Measurements from ENCODE around the gene SPG7. TPM values are rescaled to one million over a fixed set of nuclear protein-coding genes. Genes with fewer than 3 reads are reported as not detected.

Gene SPG7
- total and polyA plus RNA-seq, 12 donors = 69.8 to 145 (median 101) TPM

- DNase-seq (no peak), ATAC-seq (peak in 1 of 8 donors; percentile 11)
- H3K4me1 ChIP-seq = peaks cover 0 to 13% (median 8%) of the 10 kb centered on the region in 9 donors
- no peaks in the 10 kb centered on the region for H3K27me3 ChIP-seq
- H3K4me3 ChIP-seq = no peak overlapping the region
- whole genome bisulfite sequencing, 2 donors = 90 to 92% methylated on average over 36 of the region's 36 CpGs
- no peak overlapping the region for H3K27ac ChIP-seq
- TF ChIP-seq CTCF (IDR thresholded peaks at IDR 0.05) = no peak
- no peaks in the 10 kb centered on the region for H3K9me3 ChIP-seq
- H3K36me3 ChIP-seq = no peaks in the 10 kb centered on the region
- intact Hi-C loops (cut with DNase I) = loop anchor here in 1 of 10 donors (5.0 kb wide), 1 partner anchor 49 kb away; no protein-coding TSS in a partner anchor
Observed at GRCh38 chr16:89583197-89583894, 75.1 kb downstream of the SPG7 start.

- WGBS, 2 donors = 90 to 92% methylated on average over 49 of the region's 49 CpGs
- ATAC-seq (peak in 1 of 8 donors; percentile 8), DNase-seq (no peak)
- Histone ChIP-seq H3K9me3 (no peaks in the 10 kb centered on the region), H3K36me3 (no peaks in the 10 kb centered on the region), H3K27me3 (no peaks in the 10 kb centered on the region), H3K4me3 (no peak overlapping the region), H3K27ac (no peak overlapping the region), H3K4me1 (peaks cover 0 to 13% (median 8%) of the 10 kb centered on the region in 9 donors)
- no peak for TF ChIP-seq CTCF (IDR thresholded peaks at IDR 0.05)
- intact Hi-C loops (cut with DNase I) = loop anchor here in 1 of 10 donors (5.0 kb wide), 1 partner anchor 48 kb away; no protein-coding TSS in a partner anchor
Observed at GRCh38 chr16:89583895-89584644, 75.9 kb downstream of the SPG7 start.

- Histone ChIP-seq H3K36me3 (no peaks in the 10 kb centered on the region), H3K27ac (no peak overlapping the region), H3K4me1 (peaks cover 0 to 13% (median 8%) of the 10 kb centered on the region in 9 donors), H3K27me3 (no peaks in the 10 kb centered on the region), H3K4me3 (no peak overlapping the region), H3K9me3 (no peaks in the 10 kb centered on the region)
- TF ChIP-seq CTCF (IDR thresholded peaks at IDR 0.05) = no peak
- WGBS, 2 donors = 59 to 60% methylated on average over 25 of the region's 25 CpGs
- no peak for ATAC-seq
- intact Hi-C loops (cut with DNase I) = loop anchor here in 1 of 10 donors (5.0 kb wide), 1 partner anchor 47 kb away; no protein-coding TSS in a partner anchor
- no peak for DNase-seq
Observed at GRCh38 chr16:89584768-89585549, 76.8 kb downstream of the SPG7 start.

- TF ChIP-seq CTCF (IDR thresholded peaks at IDR 0.05) = no peak
- Histone ChIP-seq H3K27me3 (no peaks in the 10 kb centered on the region), H3K4me1 (peaks cover 0 to 13% (median 8%) of the 10 kb centered on the region in 9 donors), H3K27ac (no peak overlapping the region), H3K9me3 (no peaks in the 10 kb centered on the region), H3K36me3 (no peaks in the 10 kb centered on the region), H3K4me3 (no peak overlapping the region)
- DNase-seq = no peak
- WGBS, 2 donors = 73 to 79% methylated on average over 6 to 7 of the region's 7 CpGs
- intact Hi-C loops (cut with DNase I) = no loop called here
- peak in 1 of 8 donors; percentile 11 for ATAC-seq
Observed at GRCh38 chr16:89586218-89586617, 78.0 kb downstream of the SPG7 start.
